GM12878 (cell line): Measurements from ENCODE around the gene SEMA4A. TPM values are rescaled to one million over a fixed set of nuclear protein-coding genes. Genes with fewer than 3 reads are reported as not detected.

ENCODE experiments used
- ATAC-seq: fragments of 200-7000 bp; cut with Tn5 transposase; 3 replicates; pipeline ENCODE4 v1.9.1; 2020; ENCODE audit warnings: mild to moderate bottlenecking, moderate library complexity
- BruUV-seq: library from RNA; stranded (reverse); fragments of 400-500 nt; replicated peaks from 2 replicates; lab custom pipeline; 2021; lab: Mats Ljungman, UMichigan
- CTCF ChIA-PET: fragments of 300-600 bp; sonication (Branson Sonifier 250); formaldehyde crosslinking; extraction: SDS; loops from one replicate; lab custom pipeline; 2021; ENCODE audit warnings: inconsistent platforms; lab: Yijun Ruan, JAX
- POLR2A ChIA-PET: fragments of 350-600 bp; formaldehyde crosslinking; extraction: SDS; loops from one replicate; lab custom pipeline; 2021; ENCODE audit warnings: inconsistent platforms; lab: Charles Lee
- RAD21 ChIA-PET: fragments of 300-600 bp; sonication (Branson Sonifier 250); formaldehyde crosslinking; loops from one replicate; lab custom pipeline; 2023; ENCODE audit warnings: antibody characterized with exemption; ENCODE audit not compliant: unreplicated experiment; lab: Charles Lee
- SMC1A ChIA-PET: fragments of 300-600 bp; sonication (Branson Sonifier 250); formaldehyde crosslinking; loops from one replicate; lab custom pipeline; 2023; ENCODE audit not compliant: unreplicated experiment, uncharacterized antibody; lab: Charles Lee
- DNase-seq: peaks from one replicate; pipeline ENCODE4 v3.0.0-alpha.2; 2011; ENCODE audit warnings: low read depth, low spot score
- FAIRE-seq: peaks from 3 replicates; lab custom pipeline; 2011; peaks lifted over from hg19 to GRCh38; lab: Jason Lieb, UNC
- H2AFZ ChIP-seq: 2 replicates; pipeline ENCODE4 v1.6.0; 2011; ENCODE audit warnings: low read depth, low read length, control low read depth; ENCODE audit not compliant: control insufficient read depth
- H3K27ac ChIP-seq: 2 replicates; pipeline ENCODE4 v1.5.1; 2011; ENCODE audit warnings: control low read depth; ENCODE audit not compliant: control insufficient read depth, insufficient read depth
- H3K27me3 ChIP-seq, 2 experiments: replicated peaks in 1 of 2; 2 replicates each; pipeline versions ENCODE4 v1.6.0 to v1.6.1; 2011; ENCODE audit warnings: low read length in 1 of 2; ENCODE audit not compliant: control insufficient read depth in 2 of 2, insufficient read depth in 2 of 2
- H3K36me3 ChIP-seq, 2 experiments: 2 replicates each; pipeline ENCODE4 v1.5.1; 2011; ENCODE audit warnings: low read length in 1 of 2; ENCODE audit not compliant: control insufficient read depth in 2 of 2, insufficient read depth in 2 of 2
- H3K4me1 ChIP-seq: 2 replicates; pipeline ENCODE4 v1.6.1; 2011; ENCODE audit warnings: mild to moderate bottlenecking, low read length, moderate library complexity, mixed read lengths; ENCODE audit not compliant: control insufficient read depth, insufficient read depth
- H3K4me2 ChIP-seq: 2 replicates; pipeline ENCODE4 v1.6.0; 2011; ENCODE audit warnings: control low read depth; ENCODE audit not compliant: control insufficient read depth, insufficient read depth
- H3K4me3 ChIP-seq: fragments of 200-600 bp; sonication (generic); 2 replicates; pipeline ENCODE4 v1.5.1; 2016
- H3K79me2 ChIP-seq: 2 replicates; pipeline ENCODE4 v1.6.0; 2011; ENCODE audit warnings: low read length; ENCODE audit not compliant: control insufficient read depth, insufficient read depth
- H3K9ac ChIP-seq: 2 replicates; pipeline ENCODE4 v1.8.0; 2011; ENCODE audit warnings: low read length, control low read depth, mixed read lengths; ENCODE audit not compliant: control insufficient read depth, insufficient read depth
- H3K9me3 ChIP-seq: replicated peaks from 3 replicates; pipeline ENCODE4 v1.5.1; 2011; ENCODE audit warnings: mild to moderate bottlenecking, low read length; ENCODE audit not compliant: control insufficient read depth, insufficient read depth
- H4K20me1 ChIP-seq: 2 replicates; pipeline ENCODE4 v1.6.0; 2011; ENCODE audit not compliant: control insufficient read depth, insufficient read depth
- CBX3 ChIP-seq: fragments of 200-600 bp; sonication (generic); IDR thresholded peaks from 2 replicates; pipeline ENCODE4 v1.6.1; 2016; ENCODE audit warnings: low read depth, borderline replicate concordance
- E2F8 ChIP-seq: fragments of 450-650 bp; IDR thresholded peaks from 2 replicates; pipeline ENCODE4 v1.6.1; 2018; ENCODE audit warnings: mild to moderate bottlenecking, low read depth, moderate library complexity; ENCODE audit not compliant: partially characterized antibody
- EED ChIP-seq: sonication (generic); IDR thresholded peaks from 2 replicates; pipeline ENCODE4 v1.6.1; 2016; ENCODE audit warnings: antibody characterized with exemption, low read depth
- MXI1 ChIP-seq: fragments of 150-350 bp; IDR thresholded peaks from 2 replicates; pipeline ENCODE4 v1.6.1; 2011; ENCODE audit warnings: low read depth, mild to moderate bottlenecking, inconsistent platforms, low read length, improper control_type of control experiment
- PRDM15 ChIP-seq: fragments of 450-650 bp; formaldehyde crosslinking; IDR thresholded peaks from 2 replicates; pipeline ENCODE4 v1.4.0; 2020; ENCODE audit warnings: mild to moderate bottlenecking, moderate library complexity
- RCOR1 ChIP-seq: conservative IDR thresholded peaks from 2 replicates; pipeline ENCODE4 v1.6.1; 2012; ENCODE audit warnings: low read depth, low read length, improper control_type of control experiment
- RUNX3 ChIP-seq: IDR thresholded peaks from 2 replicates; pipeline ENCODE4 v1.6.1; 2012; ENCODE audit warnings: low read length, inconsistent platforms
- SKIL ChIP-seq: fragments of 450-650 bp; IDR thresholded peaks from 2 replicates; pipeline ENCODE4 v1.6.1; 2017; ENCODE audit warnings: mild to moderate bottlenecking, low read depth, inconsistent platforms; ENCODE audit not compliant: poor library complexity, severe bottlenecking
- STAT3 ChIP-seq: IDR thresholded peaks from 2 replicates; pipeline ENCODE4 v1.6.1; 2011; ENCODE audit warnings: low read depth, low read length, improper control_type of control experiment
- SUPT20H ChIP-seq: IDR thresholded peaks from 2 replicates; pipeline ENCODE4 v1.6.1; 2011; ENCODE audit warnings: low read depth, mild to moderate bottlenecking, low read length, moderate library complexity, borderline replicate concordance; ENCODE audit not compliant: control insufficient read depth
- TARDBP ChIP-seq: IDR thresholded peaks from 2 replicates; pipeline ENCODE4 v1.6.1; 2016; ENCODE audit warnings: borderline replicate concordance
- WRNIP1 ChIP-seq: IDR thresholded peaks from 2 replicates; pipeline ENCODE4 v1.6.1; 2011; ENCODE audit warnings: low read depth, low read length, improper control_type of control experiment, borderline replicate concordance
- YBX1 ChIP-seq: fragments of 450-650 bp; IDR thresholded peaks from 2 replicates; pipeline ENCODE4 v1.6.1; 2016; ENCODE audit warnings: antibody characterized with exemption
- ZSCAN29 ChIP-seq: fragments of 450-650 bp; IDR thresholded peaks from 2 replicates; pipeline ENCODE4 v1.6.1; 2017; ENCODE audit warnings: mild to moderate bottlenecking, moderate library complexity
- WGBS: methylation state at CpG from one replicate; pipeline ENCODE4 v1.1.6; 2016; ENCODE audit warnings: low lambda C conversion rate; ENCODE audit not compliant: insufficient replicate concordance, insufficient coverage; ENCODE audit errors: missing lambda C conversion rate; 5-methylcytosine and 5-hydroxymethylcytosine counted together
- in situ Hi-C: fragments of 300-500 bp; cut with MboI; formaldehyde crosslinking; loops from 9 replicates; pipeline ENCODE4 v1.14.3; 2018; ENCODE audit warnings: mixed read lengths
- intact Hi-C: fragments of 100-400 bp; cut with micrococcal nuclease; formaldehyde crosslinking; loops from one replicate; pipeline ENCODE4 v1.14.2; 2022; ENCODE audit not compliant: unreplicated experiment
- polyA plus RNA-seq, 11 experiments: library from polyadenylated mRNA; depleted of rRNA in 4 of 11; unstranded in 6 of 11; stranded (reverse) in 5 of 11; fragments of >200 nt; fragmentation: Nextera tagmentation in 4 of 11; fragmentation: Illumina TruSeq in 1 of 11; extraction: Ambion mirVana in 4 of 11; extraction: Trizol in 1 of 11; gene quantifications; 1 replicate in 1 of 11; 2 replicates in 10 of 11; pipeline versions ENCODE4 v1.2.1 to v1.2.3, GENCODE V29; 2011 to 2016; ENCODE audit warnings: inconsistent platforms in 2 of 11, missing spikeins in 2 of 11, low read depth in 1 of 11
- total RNA-seq, 4 experiments: library from RNA; depleted of rRNA in 3 of 4; stranded (reverse); fragments of >200 nt in 3 of 4; fragmentation: Illumina TruSeq in 1 of 4; extraction: Trizol in 1 of 4; gene quantifications; 2 replicates each; pipeline versions ENCODE4 v1.2.1 to v1.2.3, GENCODE V29; 2013 to 2021

SEMA4A gene
- total and polyA plus RNA-seq, 10 of the 15 experiments (the other 5 are each of a cell fraction or from before 2014, with no cell fraction given), result 2.6 to 64.2 (median 32.8) TPM

GRCh38 chr1:156130578-156130942, 22.8 kb upstream of the SEMA4A start:
- POLR2A ChIA-PET, result interaction anchor here (0.6 to 7.0 kb wide), 4 partner anchors 13 to 152 kb away, joined by 3 to 89 read pairs (median 33); partner anchors contain the start of genes LMNA and SMG5
- intact Hi-C loops (loop anchor here (1.0 kb wide), 2 partner anchors 34 to 40 kb away; no protein-coding TSS in a partner anchor), in situ Hi-C loops (loop anchor here (5.0 kb wide), 1 partner anchor 38 kb away; no protein-coding TSS in a partner anchor)
- H3K4me2 ChIP-seq, result no peak overlapping the region
- H4K20me1 ChIP-seq, result no peaks in the 10 kb centered on the region
- CTCF ChIA-PET, result interaction anchor here (0.7 to 25.7 kb wide), 22 partner anchors 11 to 192 kb away, joined by 3 to 1294 read pairs (median 7); partner anchors contain the start of genes LMNA and SMG5
- no peaks in the 10 kb centered on the region for H3K27me3 ChIP-seq
- TF ChIP-seq EED (no peak), MXI1 (no peak), CBX3 (no peak), YBX1 (no peak), STAT3 (no peak), ZSCAN29 (no peak), E2F8 (no peak), TARDBP (no peak), WRNIP1 (no peak), SKIL (no peak), RCOR1 (no peak), SUPT20H (no peak), RUNX3 (no peak), PRDM15 (CRISPR knock-in tag) (no peak)
- WGBS, result 74% methylated on average over 6 of the region's 6 CpGs
- FAIRE-seq (no peak), DNase-seq (no peak), ATAC-seq (no peak)
- peaks cover 0 to 14% of the 10 kb centered on the region in 2 experiments; a peak in 3 of 4 replicates for H3K36me3 ChIP-seq
- no peak overlapping the region for H3K4me3 ChIP-seq
- H3K4me1 ChIP-seq, result peaks cover 43% of the 10 kb centered on the region
- SMC1A ChIA-PET, result interaction anchor here (1.1 to 23.6 kb wide), 8 partner anchors 13 to 189 kb away, joined by 3 to 874 read pairs (median 12); partner anchors contain the start of gene LMNA
- no peak overlapping the region for H2AFZ ChIP-seq
- H3K79me2 ChIP-seq, result peaks cover 27% of the 10 kb centered on the region
- no peak overlapping the region for H3K27ac ChIP-seq
- H3K9me3 ChIP-seq, result no peaks in the 10 kb centered on the region
- no peak overlapping the region for H3K9ac ChIP-seq
- no TSS peak for BruUV-seq
- RAD21 ChIA-PET, result interaction anchor here (0.8 to 22.2 kb wide), 8 partner anchors 11 to 97 kb away, joined by 3 to 695 read pairs (median 10); partner anchors contain the start of gene LMNA
